ENCODE measurements around the gene SEC63. TPM values are rescaled to one million over a fixed set of nuclear protein-coding genes. Genes with fewer than 3 reads are reported as not detected.

SEC63 gene
- total and polyA plus RNA-seq, 4 donors = 20.7 to 69.4 (median 27.4) TPM

- Histone ChIP-seq H3K9ac (ENCODE audit: low read depth in 1 of 2, low read length in 2 of 2) (no peak overlapping the region), H3K4me1 (ENCODE audit: control insufficient read depth in 4 of 4, insufficient read depth in 4 of 4, low read length in 3 of 4) (peaks cover 2 to 27% (median 6%) of the 10 kb centered on the region in 4 donors), H3K36me3 (ENCODE audit: control insufficient read depth in 4 of 4, insufficient read depth in 3 of 4, low read depth in 1 of 4, low read length in 3 of 4) (no peaks in the 10 kb centered on the region), H3K4me3 (ENCODE audit: low read depth in 1 of 3, low read length in 3 of 3) (no peak overlapping the region), H3K9me3 (ENCODE audit: control insufficient read depth in 4 of 4, low read length in 3 of 4) (no peaks in the 10 kb centered on the region), H3K27ac (ENCODE audit: low read depth in 1 of 2, low read length in 2 of 2) (no peak overlapping the region), H3K27me3 (ENCODE audit: control insufficient read depth in 4 of 4, insufficient read depth in 4 of 4, low read length in 3 of 4) (no peaks in the 10 kb centered on the region)
- 85% methylated on average over 6 of the region's 6 CpGs for WGBS
- no peak for DNase-seq (ENCODE audit: low spot score)
- no peak for TF ChIP-seq HNF4G (IDR thresholded peaks at IDR 0.05)
- no peak for TF ChIP-seq FOXA1 (IDR thresholded peaks at IDR 0.05)
- TF ChIP-seq REST (IDR thresholded peaks at IDR 0.05) = no peak
Measured at GRCh38 chr6:107943626-107944439, 14.2 kb downstream of the SEC63 start.

GRCh38 chr6:107942142-107942541, 15.9 kb downstream of the SEC63 start:
- Histone ChIP-seq H3K4me3 (ENCODE audit: low read depth in 1 of 3, low read length in 3 of 3) (no peak overlapping the region), H3K9me3 (ENCODE audit: control insufficient read depth in 4 of 4, low read length in 3 of 4) (no peaks in the 10 kb centered on the region), H3K4me1 (ENCODE audit: control insufficient read depth in 4 of 4, insufficient read depth in 4 of 4, low read length in 3 of 4) (peaks cover 0 to 25% (median 6%) of the 10 kb centered on the region in 4 donors), H3K36me3 (ENCODE audit: control insufficient read depth in 4 of 4, insufficient read depth in 3 of 4, low read depth in 1 of 4, low read length in 3 of 4) (no peaks in the 10 kb centered on the region), H3K27ac (ENCODE audit: low read depth in 1 of 2, low read length in 2 of 2) (no peak overlapping the region), H3K9ac (ENCODE audit: low read depth in 1 of 2, low read length in 2 of 2) (no peak overlapping the region), H3K27me3 (ENCODE audit: control insufficient read depth in 4 of 4, insufficient read depth in 4 of 4, low read length in 3 of 4) (no peaks in the 10 kb centered on the region)
- no peak for DNase-seq (ENCODE audit: low spot score)
- TF ChIP-seq JUND (IDR thresholded peaks at IDR 0.05) (no peak), CTCF (IDR thresholded peaks at IDR 0.05; ENCODE audit: low read depth, low read length, missing input control) (no peak), RXRA (IDR thresholded peaks at IDR 0.05) (no peak), YY1 (IDR thresholded peaks at IDR 0.05) (no peak), SP1 (IDR thresholded peaks at IDR 0.05) (no peak), GABPA (IDR thresholded peaks at IDR 0.05 in 1 of 2, conservative IDR thresholded peaks at IDR 0.05 in 1 of 2) (no peak), EGR1 (IDR thresholded peaks at IDR 0.05; ENCODE audit: low read depth in 2 of 2) (no peak), NR2F2 (IDR thresholded peaks at IDR 0.05) (no peak), FOXA2 (IDR thresholded peaks at IDR 0.05) (no peak), REST (IDR thresholded peaks at IDR 0.05) (no peak), ATF3 (IDR thresholded peaks at IDR 0.05) (no peak), HNF4G (IDR thresholded peaks at IDR 0.05) (no peak), HNF4A (conservative IDR thresholded peaks at IDR 0.05) (no peak), FOXA1 (IDR thresholded peaks at IDR 0.05) (no peak), ZBTB33 (IDR thresholded peaks at IDR 0.05) (no peak), RAD21 (IDR thresholded peaks at IDR 0.05) (no peak), TAF1 (conservative IDR thresholded peaks at IDR 0.05) (no peak), MAX (IDR thresholded peaks at IDR 0.05) (no peak)
- WGBS = 32% methylated on average over 4 of the region's 4 CpGs

Measured in liver (tissue), 9 donors.